ENCODE results near the gene CENPX. TPM values are rescaled to one million over a fixed set of nuclear protein-coding genes. Genes with fewer than 3 reads are reported as not detected.
"Not testable (repeated sequence)": the region's sequence is repeated elsewhere in the genome, so short reads cannot be mapped to it uniquely, and the experiment has no call there.

The CENPX gene
- total and polyA plus RNA-seq, 8 donors: 14.0 to 62.4 (median 19.8) TPM

DNA sequence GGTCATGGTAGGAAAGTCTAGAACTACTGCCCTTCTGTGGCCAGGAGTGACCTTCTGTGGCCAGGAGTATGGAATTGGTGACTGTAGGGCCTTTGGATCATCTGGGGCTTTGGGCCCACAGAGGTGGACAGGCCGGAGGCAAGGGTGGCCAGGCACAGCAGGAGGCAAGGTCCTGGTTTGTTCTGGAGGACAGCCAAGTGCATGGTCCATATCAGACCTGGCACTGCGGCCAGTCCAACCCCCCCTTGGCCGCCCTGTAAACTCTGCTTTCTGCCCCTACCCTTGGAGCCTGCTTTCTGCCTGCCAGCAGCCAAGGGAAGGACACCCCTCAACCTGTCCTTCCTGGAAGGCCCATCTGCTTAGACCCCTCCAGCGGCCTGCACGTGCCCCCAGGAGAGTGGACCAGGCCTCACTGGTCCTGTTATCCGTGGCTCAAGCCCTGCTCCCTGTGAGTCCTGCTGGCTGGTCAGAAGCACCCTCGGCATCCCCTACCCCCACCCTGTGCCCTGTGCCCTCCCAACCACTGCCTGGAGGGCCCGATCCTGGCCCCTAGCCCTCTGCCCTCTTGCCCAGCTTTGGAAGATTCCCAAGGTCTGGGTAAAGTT, 17.1 kb upstream of the CENPX start:
- H3K27ac ChIP-seq: no peak overlapping the region
- intact Hi-C loops (cut with DNase I): no loop called here
- no peak for ATAC-seq

GRCh38 chr17:82038796-82039409, 16.2 kb upstream of the CENPX start:
- DNase-seq; H3K36me3 ChIP-seq; FAIRE-seq; intact Hi-C loops (cut with DNase I); H3K27ac ChIP-seq; H3K4me1 ChIP-seq; H3K4me3 ChIP-seq; ATAC-seq; H3K27me3 ChIP-seq; H3K9me3 ChIP-seq: not testable (repeated sequence)
- 90 to 93% methylated on average over 16 of the region's 16 CpGs for WGBS, 2 donors

More for the DNA sequence above, 17.1 kb upstream of the CENPX start:
- no peaks in the 10 kb centered on the region for H3K36me3 ChIP-seq
- FAIRE-seq: no peak
- 64 to 66% methylated on average over 8 of the region's 8 CpGs for WGBS, 2 donors
- no peak for DNase-seq
- no peak overlapping the region for H3K4me3 ChIP-seq
- peaks cover 0 to 9% (median 0%) of the 10 kb centered on the region in 3 donors for H3K4me1 ChIP-seq
- H3K27me3 ChIP-seq: no peaks in the 10 kb centered on the region
- TF ChIP-seq CTCF (IDR thresholded peaks at IDR 0.05): no peak
- no peaks in the 10 kb centered on the region for H3K9me3 ChIP-seq

GRCh38 chr17:82037889-82038195, 15.2 kb upstream of the CENPX start:
- ATAC-seq (no peak), FAIRE-seq (no peak), DNase-seq (no peak)
- intact Hi-C loops (cut with DNase I): no loop called here
- no peak for TF ChIP-seq CTCF (IDR thresholded peaks at IDR 0.05)
- no peaks in the 10 kb centered on the region for H3K27me3 ChIP-seq
- H3K36me3 ChIP-seq: no peaks in the 10 kb centered on the region
- H3K27ac ChIP-seq: peak overlapping the region; percentile 90 to 99 (median 98)
- peaks cover 0 to 9% (median 0%) of the 10 kb centered on the region in 3 donors for H3K4me1 ChIP-seq
- H3K9me3 ChIP-seq: no peaks in the 10 kb centered on the region
- peak overlapping the region in 2 of 4 donors; percentile 73 to 75 for H3K4me3 ChIP-seq
- 1 to 3% methylated on average over 10 of the region's 10 CpGs for WGBS, 2 donors

- TF ChIP-seq CTCF (IDR thresholded peaks at IDR 0.05): peak; percentile 76 to 83 (median 80)
- no peaks in the 10 kb centered on the region for H3K27me3 ChIP-seq
These were observed 14.6 kb upstream of the CENPX start, which contains the start of gene DCXR for GRCh38 chr17:82037092-82037888. Gene DCXR (minus strand): TSS chr17:82037697. CDS start chr17:82037682, 15 bp downstream.

GRCh38 chr17:82036634-82037091, 14.0 kb upstream of the CENPX start:
- 10 to 17% methylated on average over 21 to 23 of the region's 23 CpGs for WGBS, 2 donors
- FAIRE-seq: no peak
- H3K4me3 ChIP-seq: peak overlapping the region; percentile 62 to 75 (median 70)
- intact Hi-C loops (cut with DNase I): no loop called here
- H3K27me3 ChIP-seq: no peaks in the 10 kb centered on the region
- peak in 2 of 4 donors; percentile 3 for ATAC-seq
- no peaks in the 10 kb centered on the region for H3K36me3 ChIP-seq
- H3K4me1 ChIP-seq: peaks cover 4 to 13% (median 5%) of the 10 kb centered on the region in 3 donors
- TF ChIP-seq CTCF (IDR thresholded peaks at IDR 0.05): no peak
- H3K9me3 ChIP-seq: no peaks in the 10 kb centered on the region
- DNase-seq: no peak
- peak overlapping the region; percentile 90 to 99 (median 98) for H3K27ac ChIP-seq

More at GRCh38 chr17:82037092-82037888, 14.6 kb upstream of the CENPX start, which contains the start of gene DCXR:
- peak; percentile 96 to 99 (median 97) for DNase-seq
- peak; percentile 94 to 98 (median 95) for ATAC-seq
- Histone ChIP-seq H3K4me3 (peak within 1 kb of the TSS; percentile 62 to 75 (median 70)), H3K36me3 (no peaks in the 10 kb centered on the region), H3K27ac (peak within 1 kb of the TSS; percentile 90 to 99 (median 98)), H3K4me1 (peaks cover 0 to 9% (median 1%) of the 10 kb centered on the region in 3 donors), H3K9me3 (no peaks in the 10 kb centered on the region)
- 0 to 1% methylated on average over 68 to 92 of the region's 92 CpGs for WGBS, 2 donors
- intact Hi-C loops (cut with DNase I): no loop called here
- peak; percentile 26 for FAIRE-seq
